HepG2 (cell line): ENCODE results near the gene NPW. TPM values are rescaled to one million over a fixed set of nuclear protein-coding genes. Genes with fewer than 3 reads are reported as not detected.
A peak's percentile ranks its signal among the peaks of the same experiment; 100 is the strongest.

Source experiments
- AGO2 ChIP-seq: fragments of 200-400 bp; formaldehyde crosslinking; optimal IDR thresholded peaks from 2 replicates; pipeline ENCODE3; 2017; ENCODE audit warnings: mild to moderate bottlenecking, low read depth, low read length, moderate library complexity
- ARID2 ChIP-seq: sonication (generic); formaldehyde crosslinking; IDR thresholded peaks from 2 replicates; pipeline ENCODE4 v1.8.1; 2022; ENCODE audit warnings: mild to moderate bottlenecking, missing genetic modification reagents, borderline replicate concordance
- BCL6 ChIP-seq: IDR thresholded peaks from 2 replicates; pipeline ENCODE4 v1.6.1; 2016; ENCODE audit warnings: missing genetic modification reagents, missing compliant biosample characterization
- CEBPB ChIP-seq: IDR thresholded peaks from 2 replicates; pipeline ENCODE4 v1.6.1; 2011; ENCODE audit warnings: low read depth, low read length, improper control_type of control experiment, borderline replicate concordance
- CEBPG ChIP-seq: IDR thresholded peaks from 2 replicates; pipeline ENCODE4 v1.6.1; 2016
- CHD4 ChIP-seq: fragments of 200-600 bp; sonication (generic); IDR thresholded peaks from 2 replicates; pipeline ENCODE4 v1.7.0; 2017; ENCODE audit warnings: mild to moderate bottlenecking, low read length, borderline replicate concordance
- FOXK1 ChIP-seq: sonication (generic); formaldehyde crosslinking; IDR thresholded peaks from 2 replicates; pipeline ENCODE4 v1.4.0; 2020; ENCODE audit warnings: low read depth, missing genetic modification reagents, borderline replicate concordance
- HDAC2 ChIP-seq: sonication (generic); formaldehyde crosslinking; IDR thresholded peaks from 2 replicates; pipeline ENCODE4 v1.4.0; 2020; ENCODE audit warnings: missing genetic modification reagents
- HIC2 ChIP-seq: sonication (generic); formaldehyde crosslinking; IDR thresholded peaks from 2 replicates; pipeline ENCODE4 v1.9.0; 2022; ENCODE audit warnings: low read depth, missing genetic modification reagents
- HMGXB4 ChIP-seq, 2 experiments: sonication (generic) in 1 of 2; formaldehyde crosslinking in 1 of 2; IDR thresholded peaks; 2 replicates each; pipeline versions ENCODE4 v1.4.0 to v1.6.1; 2018 to 2020; ENCODE audit warnings: missing genetic modification reagents in 2 of 2, borderline replicate concordance in 1 of 2, low read depth in 1 of 2, mild to moderate bottlenecking in 1 of 2, missing biosample characterization in 1 of 2
- HNF1B ChIP-seq: sonication (generic); formaldehyde crosslinking; IDR thresholded peaks from 2 replicates; pipeline ENCODE4 v1.5.1; 2020; ENCODE audit warnings: mild to moderate bottlenecking, moderate library complexity, missing genetic modification reagents
- KAT2B ChIP-seq: fragments of 150-350 bp; IDR thresholded peaks from 2 replicates; pipeline ENCODE4 v1.6.1; 2014; ENCODE audit warnings: low read depth, low read length, borderline replicate concordance
- KDM5A ChIP-seq: fragments of 200-600 bp; sonication (generic); IDR thresholded peaks from 2 replicates; pipeline ENCODE4 v1.7.0; 2018; ENCODE audit warnings: antibody characterized with exemption, mild to moderate bottlenecking, low read length, borderline replicate concordance
- LCORL ChIP-seq, 2 experiments: fragments of 450-650 bp in 1 of 2; sonication (generic) in 1 of 2; formaldehyde crosslinking in 1 of 2; IDR thresholded peaks; 2 replicates each; pipeline versions ENCODE4 v1.5.0 to v1.6.1; 2017 to 2020; ENCODE audit warnings: antibody characterized with exemption in 1 of 2, missing genetic modification reagents in 1 of 2
- MAX ChIP-seq: IDR thresholded peaks from 2 replicates; pipeline ENCODE4 v1.6.1; 2012; ENCODE audit warnings: inconsistent platforms
- MLLT10 ChIP-seq: sonication (generic); formaldehyde crosslinking; IDR thresholded peaks from 2 replicates; pipeline ENCODE4 v1.4.0; 2020; ENCODE audit warnings: missing genetic modification reagents
- POLR2A ChIP-seq, 2 experiments: IDR thresholded peaks; 2 replicates each; pipeline ENCODE4 v1.6.1; 2011; ENCODE audit warnings: low read depth in 2 of 2, low read length in 2 of 2, mild to moderate bottlenecking in 1 of 2, moderate library complexity in 1 of 2; ENCODE audit not compliant: insufficient read depth in 1 of 2
- RAD21 ChIP-seq: fragments of 450-650 bp; formaldehyde crosslinking; IDR thresholded peaks from 2 replicates; pipeline ENCODE4 v1.5.0; 2020; ENCODE audit warnings: mild to moderate bottlenecking
- SCMH1 ChIP-seq: sonication (generic); formaldehyde crosslinking; IDR thresholded peaks from 2 replicates; pipeline ENCODE4 v1.9.0; 2021; ENCODE audit warnings: missing genetic modification reagents, mild to moderate bottlenecking, borderline replicate concordance
- SIN3A ChIP-seq: IDR thresholded peaks from 2 replicates; pipeline ENCODE4 v1.6.1; 2011; ENCODE audit warnings: low read depth, mild to moderate bottlenecking, control low read depth, low read length, borderline replicate concordance
- ZBTB1 ChIP-seq: sonication (generic); formaldehyde crosslinking; IDR thresholded peaks from 2 replicates; pipeline ENCODE4 v1.4.0; 2020; ENCODE audit warnings: missing genetic modification reagents, borderline replicate concordance
- ZNF30 ChIP-seq: sonication (generic); formaldehyde crosslinking; IDR thresholded peaks from 2 replicates; pipeline ENCODE4 v1.5.0; 2020; ENCODE audit warnings: mild to moderate bottlenecking, missing genetic modification reagents
- ZNF780A ChIP-seq: sonication (generic); formaldehyde crosslinking; IDR thresholded peaks from 2 replicates; pipeline ENCODE4 v1.8.0; 2022; ENCODE audit warnings: mild to moderate bottlenecking, missing genetic modification reagents, moderate library complexity
- ZNF878 ChIP-seq: sonication (generic); formaldehyde crosslinking; IDR thresholded peaks from 2 replicates; pipeline ENCODE4 v1.8.1; 2023; ENCODE audit warnings: mild to moderate bottlenecking, missing genetic modification reagents, moderate library complexity
- polyA plus RNA-seq, 8 experiments: library from polyadenylated mRNA; depleted of rRNA in 3 of 8; stranded (reverse) in 7 of 8; unstranded in 1 of 8; fragments of >200 nt; fragmentation: Illumina TruSeq in 4 of 8; extraction: Trizol in 4 of 8; gene quantifications; 2 replicates each; pipeline versions ENCODE4 v1.2.1 to v1.2.3, GENCODE V29; 2011 to 2016; ENCODE audit warnings: low read depth in 4 of 8, missing spikeins in 1 of 8, mixed read lengths in 1 of 8; ENCODE audit not compliant: insufficient read depth in 1 of 8
- total RNA-seq, 5 experiments: library from RNA; depleted of rRNA; stranded (reverse); fragments of >200 nt; fragmentation: Illumina TruSeq; extraction: Trizol; gene quantifications; 2 replicates each; pipeline ENCODE4 v1.2.3, GENCODE V29; 2016; ENCODE audit warnings: low read depth in 1 of 5

The NPW gene
- total and polyA plus RNA-seq, 2 of the 13 experiments (the other 11 are each of a cell fraction or from before 2014, with no cell fraction given): 0.24 to 0.97 TPM

- TF ChIP-seq HNF1B: 0 out of 2 replicates have a peak, but pooled peaks have one; percentile 20
- TF ChIP-seq POLR2A (IDR thresholded peaks at IDR 0.05; ENCODE audit: insufficient read depth in 1 of 2, low read depth in 2 of 2, low read length in 2 of 2): peak in 1 of 2 experiments; percentile 53; a peak in 2 of 4 replicates
- TF ChIP-seq HIC2 (CRISPR knock-in tag): peak; percentile 66
- 0 out of 2 replicates have a peak, but pooled peaks have one; percentile 31 for TF ChIP-seq MLLT10 (CRISPR knock-in tag)
- no peak for TF ChIP-seq ZNF780A
- no peak for TF ChIP-seq SCMH1
- TF ChIP-seq ARID2 (CRISPR knock-in tag): no peak
- no peak for TF ChIP-seq FOXK1
- TF ChIP-seq HDAC2: 0 out of 2 replicates have a peak, but pooled peaks have one; percentile 14
- TF ChIP-seq SIN3A: peak; percentile 38; the same call in 1 of the 2 replicates
- peak; percentile 80 for TF ChIP-seq BCL6 (CRISPR knock-in tag)
- peak; percentile 21 for TF ChIP-seq RAD21 (CRISPR knock-in tag)
- no peak for TF ChIP-seq CHD4
- no peak for TF ChIP-seq ZBTB1 (CRISPR knock-in tag)
- TF ChIP-seq KAT2B: no peak
- TF ChIP-seq LCORL (IDR thresholded peaks at IDR 0.05): no peak
- 0 out of 2 replicates have a peak, but pooled peaks have one; percentile 32 for TF ChIP-seq LCORL (CRISPR knock-in tag; IDR thresholded peaks at IDR 0.05)
- peak; percentile 5 for TF ChIP-seq AGO2
- peak; percentile 54; the same call in 1 of the 2 replicates for TF ChIP-seq MAX
- 0 out of 2 replicates have a peak, but pooled peaks have one; percentile 45 for TF ChIP-seq ZNF30 (CRISPR knock-in tag)
- TF ChIP-seq KDM5A: 0 out of 2 replicates have a peak, but pooled peaks have one; percentile 14
- TF ChIP-seq CEBPB: peak; percentile 83
- no peak for TF ChIP-seq ZNF878 (CRISPR knock-in tag)
- TF ChIP-seq HMGXB4 (CRISPR knock-in tag; IDR thresholded peaks at IDR 0.05; ENCODE audit: borderline replicate concordance in 1 of 2, low read depth in 1 of 2): peak in 1 of 2 experiments; percentile 18; a peak in 1 of 4 replicates
- peak; percentile 44 for TF ChIP-seq CEBPG (CRISPR knock-in tag)
Measured at GRCh38 chr16:2008631-2009163, 10.9 kb upstream of the NPW start (continued).
